Gastroesophageal sphincter (tissue), 4 donors: ENCODE measurements around the gene MYOM1. TPM values are rescaled to one million over a fixed set of nuclear protein-coding genes. Genes with fewer than 3 reads are reported as not detected.

Experiments used
- ATAC-seq: fragments of 150-250 bp; one replicate; pipeline ENCODE4 v1.9.1; 2016; ENCODE audit warnings: mild to moderate bottlenecking, moderate library complexity
- H3K27ac ChIP-seq, 4 donors: fragments of 200-600 bp; sonication (generic) in 3 of 4; 1 replicate in 3 of 4; 2 replicates in 1 of 4; pipeline ENCODE4 v1.5.1; 2016 to 2019
- H3K27me3 ChIP-seq: fragments of 200-600 bp; sonication (generic); one replicate; pipeline ENCODE4 v1.5.1; 2019
- H3K36me3 ChIP-seq, 2 donors: fragments of 200-600 bp; sonication (generic); one replicate each; pipeline ENCODE4 v1.5.1; 2019; ENCODE audit warnings: control low read depth in 1 of 2
- H3K4me1 ChIP-seq, 3 donors: fragments of 200-600 bp; sonication (generic); 1 replicate in 2 of 3; 2 replicates in 1 of 3; pipeline ENCODE4 v1.5.1; 2016 to 2019; ENCODE audit warnings: control low read depth in 2 of 3
- H3K4me3 ChIP-seq, 2 donors: fragments of 200-600 bp; sonication (generic); one replicate each; pipeline ENCODE4 v1.5.1; 2019; ENCODE audit warnings: mild to moderate bottlenecking in 1 of 2, moderate library complexity in 1 of 2
- H3K9me3 ChIP-seq, 3 donors: fragments of 200-600 bp; sonication (generic); one replicate each; pipeline ENCODE4 v1.5.1; 2017 to 2019; ENCODE audit warnings: control low read depth in 2 of 3
- CTCF ChIP-seq, 4 experiments: fragments of 200-600 bp in 2 of 4; fragments of 450-650 bp in 2 of 4; sonication (generic) in 1 of 4; IDR thresholded peaks; one replicate each; pipeline ENCODE4 v1.5.1; 2017 to 2019; ENCODE audit warnings: antibody characterized with exemption in 4 of 4, mild to moderate bottlenecking in 2 of 4, moderate library complexity in 2 of 4
- EP300 ChIP-seq: sonication (generic); formaldehyde crosslinking; IDR thresholded peaks from one replicate; pipeline ENCODE4 v1.6.1; 2017; ENCODE audit warnings: antibody characterized with exemption, mild to moderate bottlenecking
- POLR2A ChIP-seq, 2 donors: fragments of 450-650 bp; IDR thresholded peaks; one replicate each; pipeline ENCODE4 v1.6.1; 2017; ENCODE audit warnings: antibody characterized with exemption in 2 of 2, mild to moderate bottlenecking in 2 of 2, moderate library complexity in 1 of 2
- POLR2AphosphoS5 ChIP-seq: sonication (generic); formaldehyde crosslinking; IDR thresholded peaks from one replicate; pipeline ENCODE4 v1.6.1; 2017; ENCODE audit warnings: antibody characterized with exemption
- WGBS, 2 donors: methylation state at CpG; one replicate each; pipeline ENCODE4 v1.1.5; 2018; ENCODE audit warnings: low coverage in 1 of 2; 5-methylcytosine and 5-hydroxymethylcytosine counted together
- total RNA-seq, 4 donors: library from RNA; depleted of rRNA; stranded (reverse); fragments of >200 nt; gene quantifications; one replicate each; pipeline ENCODE4 v1.1.0, GENCODE V29; 2016

MYOM1 gene
- total RNA-seq, 4 donors from 2014 or later = 14.8 to 37.6 (median 24.6) TPM

- whole genome bisulfite sequencing, 2 donors = 27 to 28% methylated on average over 10 to 14 of the region's 16 CpGs
- peak; percentile 81 for ATAC-seq
- peaks cover 0 to 17% (median 0%) of the 10 kb centered on the region in 3 donors for H3K4me1 ChIP-seq
- no peak overlapping the region for H3K4me3 ChIP-seq
- H3K9me3 ChIP-seq = no peaks in the 10 kb centered on the region
- no peak overlapping the region for H3K27ac ChIP-seq
- H3K27me3 ChIP-seq = no peaks in the 10 kb centered on the region
- H3K36me3 ChIP-seq = peaks cover 0 to 42% of the 10 kb centered on the region in 2 donors
- no peak for TF ChIP-seq EP300
- peak; percentile 55 to 82 (median 64) for TF ChIP-seq CTCF (IDR thresholded peaks at IDR 0.05)
- no peak for TF ChIP-seq POLR2AphosphoS5
- TF ChIP-seq POLR2A (IDR thresholded peaks at IDR 0.05) = no peak
These were observed 90.5 kb downstream of the MYOM1 start for GRCh38 chr18:3129053-3129864.

- ATAC-seq = no peak
- no peak for TF ChIP-seq POLR2A (IDR thresholded peaks at IDR 0.05)
- TF ChIP-seq POLR2AphosphoS5 = no peak
- peaks cover 0 to 9% (median 0%) of the 10 kb centered on the region in 3 donors for H3K4me1 ChIP-seq
- H3K9me3 ChIP-seq = no peaks in the 10 kb centered on the region
- H3K36me3 ChIP-seq = peaks cover 0 to 42% of the 10 kb centered on the region in 2 donors
- 86 to 88% methylated on average over 3 to 9 of the region's 9 CpGs for WGBS, 2 donors
- H3K4me3 ChIP-seq = no peak overlapping the region
- H3K27ac ChIP-seq = no peak overlapping the region
- H3K27me3 ChIP-seq = no peaks in the 10 kb centered on the region
These were observed 93.2 kb downstream of the MYOM1 start for GRCh38 chr18:3126457-3127097.

GRCh38 chr18:3124822-3125221, 94.9 kb downstream of the MYOM1 start:
- 100% methylated on average over 1 of the region's 1 CpG for WGBS, 2 donors
- TF ChIP-seq POLR2AphosphoS5 (no peak), POLR2A (IDR thresholded peaks at IDR 0.05) (no peak), EP300 (no peak), CTCF (IDR thresholded peaks at IDR 0.05) (no peak)
- no peak overlapping the region for H3K4me3 ChIP-seq
- H3K27ac ChIP-seq = no peak overlapping the region
- ATAC-seq = no peak
- no peaks in the 10 kb centered on the region for H3K9me3 ChIP-seq
- peaks cover 0 to 9% (median 0%) of the 10 kb centered on the region in 3 donors for H3K4me1 ChIP-seq
- H3K27me3 ChIP-seq = no peaks in the 10 kb centered on the region
- H3K36me3 ChIP-seq = peaks cover 0 to 39% of the 10 kb centered on the region in 2 donors

GRCh38 chr18:3122851-3123250, 96.9 kb downstream of the MYOM1 start:
- Histone ChIP-seq H3K27ac (no peak overlapping the region), H3K4me1 (no peaks in the 10 kb centered on the region), H3K27me3 (no peaks in the 10 kb centered on the region), H3K9me3 (no peaks in the 10 kb centered on the region), H3K36me3 (peaks cover 0 to 55% of the 10 kb centered on the region in 2 donors), H3K4me3 (no peak overlapping the region)
- ATAC-seq = no peak
- 83 to 97% methylated on average over 5 of the region's 5 CpGs for WGBS, 2 donors
- TF ChIP-seq EP300 = no peak
- no peak for TF ChIP-seq POLR2AphosphoS5
- TF ChIP-seq CTCF (IDR thresholded peaks at IDR 0.05) = no peak
- no peak for TF ChIP-seq POLR2A (IDR thresholded peaks at IDR 0.05)

- Histone ChIP-seq H3K4me1 (no peaks in the 10 kb centered on the region), H3K4me3 (no peak overlapping the region), H3K27me3 (no peaks in the 10 kb centered on the region), H3K9me3 (no peaks in the 10 kb centered on the region), H3K27ac (no peak overlapping the region), H3K36me3 (peaks cover 0 to 51% of the 10 kb centered on the region in 2 donors)
- ATAC-seq = no peak
- TF ChIP-seq EP300 (no peak), POLR2A (IDR thresholded peaks at IDR 0.05) (no peak), CTCF (IDR thresholded peaks at IDR 0.05) (no peak), POLR2AphosphoS5 (no peak)
- WGBS, 2 donors = 56 to 71% methylated on average over 2 of the region's 2 CpGs
These were observed 98.5 kb downstream of the MYOM1 start for GRCh38 chr18:3121259-3121658.
